Astrocyte of the spinal cord (primary cell): Measurements from ENCODE around the gene VWA8.
"Not testable (repeated sequence)": the region's sequence is repeated elsewhere in the genome, so short reads cannot be mapped to it uniquely, and the experiment has no call there.

Experiments
- DNase-seq: peaks from one replicate; pipeline ENCODE4 v3.0.0; 2011; ENCODE audit warnings: low read depth, low spot score
- H3K4me3 ChIP-seq: 2 replicates; pipeline ENCODE4 v1.5.1; 2011; ENCODE audit warnings: low read depth, mild to moderate bottlenecking, low read length, moderate library complexity
- CTCF ChIP-seq: IDR thresholded peaks from 2 replicates; pipeline ENCODE4 v1.5.1; 2012; ENCODE audit warnings: low read depth, mild to moderate bottlenecking, low read length, inconsistent platforms
- in situ Hi-C: cut with HindIII; loops from 2 replicates; pipeline ENCODE4 v1.10.0; 2017; ENCODE audit warnings: low sequenced_read_pairs

VWA8 gene

DNA sequence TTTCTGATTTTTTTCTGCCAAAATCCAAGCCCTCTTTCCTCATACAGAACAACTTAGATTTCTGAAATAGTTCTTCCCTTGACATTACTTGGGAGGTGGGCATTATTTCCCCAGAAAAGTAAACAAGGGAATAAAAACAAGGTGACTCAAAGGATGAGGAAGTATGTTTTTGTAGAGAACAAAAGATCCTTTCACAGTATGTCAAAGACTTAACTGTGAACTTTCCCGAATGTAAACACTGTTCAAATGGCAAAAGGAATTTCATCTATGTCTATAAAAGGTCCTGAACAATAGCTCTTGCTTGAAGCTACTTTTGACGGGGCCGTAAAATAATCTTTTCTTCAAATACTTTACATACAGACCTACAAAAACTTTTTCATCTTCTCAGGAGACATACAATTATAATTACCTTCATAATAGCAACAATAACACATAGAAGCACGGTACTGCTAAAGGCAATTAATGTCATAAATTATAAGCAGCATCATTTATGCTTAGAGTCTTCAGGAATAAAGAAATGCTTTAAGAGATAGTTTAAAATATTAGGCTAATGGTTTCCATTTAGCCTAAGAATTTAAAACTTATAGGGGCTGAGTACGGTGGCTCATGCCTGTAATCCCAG is 312.5 kb downstream of the VWA8 start:
- H3K4me3 ChIP-seq = no peak overlapping the region
- peak; percentile 84 for DNase-seq
- TF ChIP-seq CTCF = no peak
- in situ Hi-C loops = no loop called here

- H3K4me3 ChIP-seq, in situ Hi-C loops: not testable (repeated sequence)
- peak; percentile 46 for DNase-seq
These were observed 313.1 kb downstream of the VWA8 start for GRCh38 chr13:41647699-41648313.

DNA sequence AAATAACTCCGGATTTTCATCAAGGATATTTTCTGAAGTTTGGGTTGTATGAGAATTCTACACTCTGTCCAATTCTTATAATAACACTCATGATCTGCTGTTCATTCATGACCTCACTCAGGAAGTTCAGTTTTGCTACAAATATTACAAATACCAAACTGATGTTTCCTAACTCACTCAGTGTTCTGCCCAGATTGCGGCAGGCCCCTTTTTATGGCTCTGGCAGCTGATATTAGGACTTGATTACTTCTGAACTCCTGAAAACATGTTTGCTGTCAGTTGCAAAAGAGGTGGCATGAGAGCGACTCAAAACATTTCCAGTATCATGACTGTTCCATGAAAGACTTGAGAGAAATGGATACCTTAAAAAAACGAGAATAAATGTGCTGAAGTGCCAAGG is 315.6 kb downstream of the VWA8 start:
- DNase-seq = peak; percentile 84
- H3K4me3 ChIP-seq = no peak overlapping the region
- no peak for TF ChIP-seq CTCF
- in situ Hi-C loops = no loop called here

DNA sequence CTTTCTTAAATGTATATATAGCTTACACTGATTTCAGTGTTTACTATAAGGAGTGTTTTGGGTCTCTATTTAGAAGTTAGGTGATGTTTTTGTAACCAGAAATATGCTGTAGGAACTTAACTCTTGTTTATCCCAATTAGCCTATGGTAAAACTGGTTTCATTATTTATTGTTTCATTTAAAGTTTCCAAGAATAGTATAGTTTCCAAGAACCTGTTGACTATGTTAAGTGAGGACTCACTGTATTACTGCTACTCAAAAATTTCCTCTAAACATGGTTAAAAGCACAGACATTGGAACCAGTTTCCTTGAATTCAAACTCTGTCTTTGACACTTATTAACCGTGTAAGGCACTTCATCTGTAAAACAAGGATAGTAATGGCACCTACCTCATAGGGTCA is 316.2 kb downstream of the VWA8 start:
- DNase-seq = no peak
- in situ Hi-C loops = no loop called here
- no peak overlapping the region for H3K4me3 ChIP-seq
- TF ChIP-seq CTCF = no peak

GRCh38 chr13:41643507-41643906 is 317.4 kb downstream of the VWA8 start:
- H3K4me3 ChIP-seq = no peak overlapping the region
- in situ Hi-C loops = no loop called here
- peak; percentile 33 for DNase-seq
- no peak for TF ChIP-seq CTCF

DNA sequence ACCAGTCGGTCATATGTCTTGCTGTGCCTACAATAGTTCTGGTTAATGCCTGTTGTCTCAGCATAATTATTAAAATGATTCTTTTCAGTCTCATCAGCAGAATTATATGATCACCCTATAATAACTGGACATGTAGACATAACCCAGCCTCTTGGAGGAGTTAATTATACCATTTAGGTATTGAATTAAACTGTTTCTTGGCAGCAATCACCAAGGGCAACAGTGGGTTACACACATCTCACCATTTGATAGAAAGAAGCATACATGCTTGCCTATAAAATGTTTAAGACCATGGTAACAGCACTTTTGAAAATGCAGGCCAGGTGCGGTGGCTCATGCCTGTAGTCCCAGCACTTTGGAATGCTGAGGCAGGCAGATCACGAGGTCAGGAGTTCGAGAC is 318.9 kb downstream of the VWA8 start:
- in situ Hi-C loops = no loop called here
- TF ChIP-seq CTCF = no peak
- DNase-seq = no peak
- no peak overlapping the region for H3K4me3 ChIP-seq

DNA sequence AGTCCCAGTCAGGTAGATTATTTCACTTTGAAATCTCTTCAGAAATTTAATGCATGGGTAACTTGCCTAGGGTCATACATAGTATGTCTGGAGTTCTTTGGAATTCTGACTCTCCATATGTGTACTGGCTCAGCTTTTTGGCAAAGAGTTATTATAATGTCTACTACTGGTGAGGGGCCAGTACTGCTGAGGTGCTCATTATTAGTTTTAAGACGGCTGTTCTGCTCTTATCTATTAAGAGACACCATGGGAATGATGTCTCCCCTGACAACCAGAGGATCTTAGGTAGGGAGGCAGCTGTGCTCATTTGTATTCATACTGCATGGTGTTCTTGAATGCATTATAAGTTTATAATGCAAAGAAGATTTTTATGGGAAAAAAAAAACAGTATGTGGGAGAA is 319.5 kb downstream of the VWA8 start:
- TF ChIP-seq CTCF = no peak
- in situ Hi-C loops = no loop called here
- DNase-seq = no peak
- H3K4me3 ChIP-seq = no peak overlapping the region
